Activated effector memory CD4-positive, alpha-beta T cell treated with Interleukin-2 at 50 U/mL for 16 hours (primary cell): Measurements from ENCODE around the gene KLK7.
"Not testable (repeated sequence)": the region's sequence is repeated elsewhere in the genome, so short reads cannot be mapped to it uniquely, and the experiment has no call there.

Experiments
- DNase-seq: peaks from one replicate; pipeline ENCODE4 v3.0.0-alpha.2; 2020

Gene KLK7

GRCh38 chr19:51010066-51010795, 26.5 kb upstream of the KLK7 start:
- DNase-seq, result no peak

GRCh38 chr19:51009061-51009891, 25.6 kb upstream of the KLK7 start:
- no peak for DNase-seq

GRCh38 chr19:51007488-51007887, 23.8 kb upstream of the KLK7 start:
- no peak for DNase-seq

GRCh38 chr19:51006406-51006805, 22.7 kb upstream of the KLK7 start:
- no peak for DNase-seq

GRCh38 chr19:51005248-51005647, 21.5 kb upstream of the KLK7 start:
- no peak for DNase-seq

GRCh38 chr19:51003316-51003715, 19.6 kb upstream of the KLK7 start:
- DNase-seq, result no peak

GRCh38 chr19:51002542-51003311, 19.0 kb upstream of the KLK7 start:
- no peak for DNase-seq

GRCh38 chr19:51002089-51002532, 18.4 kb upstream of the KLK7 start:
- no peak for DNase-seq

GRCh38 chr19:51001515-51001914, 17.8 kb upstream of the KLK7 start, which contains the start of gene KLK8:
Gene KLK8 (minus strand): TSS chr19:51001604. CDS start chr19:51001167, 437 bp downstream.
- DNase-seq, result no peak

GRCh38 chr19:51000981-51001380, 17.3 kb upstream of the KLK7 start:
- DNase-seq, result no peak

- DNase-seq, result no peak
Measured at GRCh38 chr19:51000426-51000825, 16.7 kb upstream of the KLK7 start.

GRCh38 chr19:50998686-50999085, 15.0 kb upstream of the KLK7 start:
- no peak for DNase-seq

GRCh38 chr19:50998061-50998460, 14.3 kb upstream of the KLK7 start:
- DNase-seq, result no peak

GRCh38 chr19:50994129-50994528, 10.4 kb upstream of the KLK7 start:
- DNase-seq, result no peak

- no peak for DNase-seq
Measured at GRCh38 chr19:50992666-50993035, 8.9 kb upstream of the KLK7 start.

GRCh38 chr19:50984416-50984815, 699 bp upstream of the KLK7 start:
- not testable (repeated sequence) for DNase-seq

- no peak for DNase-seq
Measured at GRCh38 chr19:50982186-50982585, 1.5 kb downstream of the KLK7 start.

- DNase-seq, result no peak
Measured at GRCh38 chr19:50981587-50982146, 2.0 kb downstream of the KLK7 start.

GRCh38 chr19:50980208-50980607, 3.5 kb downstream of the KLK7 start:
- DNase-seq, result no peak

- DNase-seq, result no peak
Measured at GRCh38 chr19:50979758-50980157, 4.0 kb downstream of the KLK7 start.

- DNase-seq, result no peak
Measured at GRCh38 chr19:50978772-50979390, 4.8 kb downstream of the KLK7 start.

- no peak for DNase-seq
Measured at GRCh38 chr19:50977626-50978025, 6.1 kb downstream of the KLK7 start.

GRCh38 chr19:50975766-50976165, 8.0 kb downstream of the KLK7 start:
- no peak for DNase-seq
